Hepatocyte (in vitro differentiated cells): ENCODE results near the gene RASAL2.

Source experiments
- EZH2 ChIP-seq: fragments of 200-600 bp; sonication (generic); IDR thresholded peaks from 2 replicates; pipeline ENCODE4 v1.6.1; 2016; ENCODE audit warnings: antibody characterized with exemption, mild to moderate bottlenecking, borderline replicate concordance
- TF ChIP-seq, protein P1 (sequence below): fragments of 200-600 bp; sonication (generic); IDR thresholded peaks from 2 replicates; pipeline ENCODE4 v1.5.1; 2016; ENCODE audit warnings: antibody characterized with exemption, mild to moderate bottlenecking; ENCODE audit not compliant: poor library complexity

GRCh38 chr1:178528228-178528952, 434.5 kb downstream of the RASAL2 start:
- TF ChIP-seq, protein P1, sequence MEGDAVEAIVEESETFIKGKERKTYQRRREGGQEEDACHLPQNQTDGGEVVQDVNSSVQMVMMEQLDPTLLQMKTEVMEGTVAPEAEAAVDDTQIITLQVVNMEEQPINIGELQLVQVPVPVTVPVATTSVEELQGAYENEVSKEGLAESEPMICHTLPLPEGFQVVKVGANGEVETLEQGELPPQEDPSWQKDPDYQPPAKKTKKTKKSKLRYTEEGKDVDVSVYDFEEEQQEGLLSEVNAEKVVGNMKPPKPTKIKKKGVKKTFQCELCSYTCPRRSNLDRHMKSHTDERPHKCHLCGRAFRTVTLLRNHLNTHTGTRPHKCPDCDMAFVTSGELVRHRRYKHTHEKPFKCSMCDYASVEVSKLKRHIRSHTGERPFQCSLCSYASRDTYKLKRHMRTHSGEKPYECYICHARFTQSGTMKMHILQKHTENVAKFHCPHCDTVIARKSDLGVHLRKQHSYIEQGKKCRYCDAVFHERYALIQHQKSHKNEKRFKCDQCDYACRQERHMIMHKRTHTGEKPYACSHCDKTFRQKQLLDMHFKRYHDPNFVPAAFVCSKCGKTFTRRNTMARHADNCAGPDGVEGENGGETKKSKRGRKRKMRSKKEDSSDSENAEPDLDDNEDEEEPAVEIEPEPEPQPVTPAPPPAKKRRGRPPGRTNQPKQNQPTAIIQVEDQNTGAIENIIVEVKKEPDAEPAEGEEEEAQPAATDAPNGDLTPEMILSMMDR: no peak
- no peak for TF ChIP-seq EZH2
